GM10266 (cell line): Measurements from ENCODE around the gene CORIN.
A peak's percentile ranks its signal among the peaks of the same experiment; 100 is the strongest.

Experiments used
- DNase-seq: peaks from one replicate; pipeline ENCODE4 v3.0.0; 2012; ENCODE audit errors: extremely low spot score
- TF ChIP-seq, protein P1 (sequence below): IDR thresholded peaks from 2 replicates; pipeline ENCODE4 v1.5.1; 2012; ENCODE audit warnings: mild to moderate bottlenecking, low read depth; ENCODE audit not compliant: control insufficient read depth, insufficient read depth; ENCODE audit errors: missing control alignments

The CORIN gene

DNA sequence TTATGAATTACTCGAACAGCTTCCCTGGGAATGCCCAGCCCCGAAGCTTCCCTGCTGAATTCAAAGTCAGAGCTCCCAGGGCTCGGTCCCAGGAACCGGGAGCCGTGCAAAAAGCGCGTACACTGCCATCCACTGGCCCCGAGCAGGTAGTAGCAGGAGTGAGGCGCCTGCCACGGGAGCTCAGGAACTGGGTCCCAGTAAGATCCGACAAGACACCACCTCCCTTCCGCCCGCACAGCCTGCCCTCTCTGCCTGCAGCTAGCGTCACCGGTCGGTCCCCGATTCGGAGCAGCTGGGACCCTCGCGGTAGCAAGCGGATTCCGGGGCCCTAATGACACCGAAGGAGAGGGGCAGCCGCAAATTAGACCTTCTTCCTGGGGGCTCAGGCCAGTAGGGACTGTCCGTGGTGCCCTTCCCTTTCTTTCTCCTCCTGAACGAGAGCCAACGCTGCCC is 1.2 kb downstream of the CORIN start:
- DNase-seq = peak; percentile 68

GRCh38 chr4:47835494-47835893 is 2.4 kb downstream of the CORIN start:
- no peak for DNase-seq
- TF ChIP-seq, protein P1, sequence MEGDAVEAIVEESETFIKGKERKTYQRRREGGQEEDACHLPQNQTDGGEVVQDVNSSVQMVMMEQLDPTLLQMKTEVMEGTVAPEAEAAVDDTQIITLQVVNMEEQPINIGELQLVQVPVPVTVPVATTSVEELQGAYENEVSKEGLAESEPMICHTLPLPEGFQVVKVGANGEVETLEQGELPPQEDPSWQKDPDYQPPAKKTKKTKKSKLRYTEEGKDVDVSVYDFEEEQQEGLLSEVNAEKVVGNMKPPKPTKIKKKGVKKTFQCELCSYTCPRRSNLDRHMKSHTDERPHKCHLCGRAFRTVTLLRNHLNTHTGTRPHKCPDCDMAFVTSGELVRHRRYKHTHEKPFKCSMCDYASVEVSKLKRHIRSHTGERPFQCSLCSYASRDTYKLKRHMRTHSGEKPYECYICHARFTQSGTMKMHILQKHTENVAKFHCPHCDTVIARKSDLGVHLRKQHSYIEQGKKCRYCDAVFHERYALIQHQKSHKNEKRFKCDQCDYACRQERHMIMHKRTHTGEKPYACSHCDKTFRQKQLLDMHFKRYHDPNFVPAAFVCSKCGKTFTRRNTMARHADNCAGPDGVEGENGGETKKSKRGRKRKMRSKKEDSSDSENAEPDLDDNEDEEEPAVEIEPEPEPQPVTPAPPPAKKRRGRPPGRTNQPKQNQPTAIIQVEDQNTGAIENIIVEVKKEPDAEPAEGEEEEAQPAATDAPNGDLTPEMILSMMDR = no peak

More for the DNA sequence above, 1.2 kb downstream of the CORIN start:
- TF ChIP-seq, protein P1 = peak; percentile 86

DNA sequence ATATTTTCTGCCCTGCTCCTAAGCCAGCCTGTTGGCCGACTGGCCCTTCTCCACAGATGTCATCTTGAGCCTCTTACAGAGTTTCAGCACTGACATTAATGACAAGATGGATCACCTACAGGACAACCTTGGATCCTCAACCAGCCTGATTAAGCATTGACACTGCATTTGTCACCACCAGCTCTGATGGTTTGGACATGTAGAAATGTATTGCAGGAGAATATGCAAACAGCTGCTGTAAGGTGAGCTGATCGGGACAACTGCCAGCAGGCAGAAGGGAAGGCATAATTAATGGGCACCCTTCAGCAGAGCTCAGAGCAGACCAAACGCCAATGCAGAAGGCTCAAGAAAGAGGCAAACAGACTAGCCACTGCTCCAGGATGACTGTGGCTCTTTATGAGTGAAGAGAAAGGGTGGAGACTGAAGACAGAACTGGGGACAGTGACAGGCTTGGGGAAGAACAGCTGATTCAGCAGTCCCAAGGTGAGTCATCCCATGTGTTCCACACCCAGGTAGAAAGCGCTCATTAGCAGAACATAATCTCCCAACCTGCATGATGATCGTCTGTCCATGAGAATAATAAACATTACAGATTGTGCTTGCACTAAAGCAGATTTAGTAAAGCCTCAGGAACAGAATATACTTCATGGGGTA is 6.7 kb downstream of the CORIN start:
- TF ChIP-seq, protein P1 = no peak
- DNase-seq = no peak

- TF ChIP-seq, protein P1 = no peak
- DNase-seq = no peak
Measured at GRCh38 chr4:47830265-47831025, 7.4 kb downstream of the CORIN start.

DNA sequence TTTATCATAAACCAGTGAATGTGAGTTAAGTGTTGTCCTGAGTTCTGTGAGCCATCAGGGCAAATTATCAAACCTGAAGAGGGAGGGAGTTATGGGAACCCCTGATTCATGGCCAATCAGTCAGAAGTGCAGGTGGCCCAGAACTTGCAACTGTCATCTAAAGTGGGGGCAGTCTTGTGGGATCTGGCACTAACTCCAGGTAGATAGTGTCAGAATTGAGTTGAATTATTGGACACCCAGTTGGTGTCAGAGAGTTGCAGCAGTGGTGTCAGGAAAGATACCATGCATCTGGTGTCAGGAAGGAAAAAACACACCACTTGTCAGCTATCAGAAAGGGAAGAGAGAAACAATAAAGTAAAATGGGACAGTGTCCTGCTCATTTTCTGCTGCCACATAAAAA is 8.4 kb downstream of the CORIN start:
- DNase-seq = no peak
- TF ChIP-seq, protein P1 = no peak

DNA sequence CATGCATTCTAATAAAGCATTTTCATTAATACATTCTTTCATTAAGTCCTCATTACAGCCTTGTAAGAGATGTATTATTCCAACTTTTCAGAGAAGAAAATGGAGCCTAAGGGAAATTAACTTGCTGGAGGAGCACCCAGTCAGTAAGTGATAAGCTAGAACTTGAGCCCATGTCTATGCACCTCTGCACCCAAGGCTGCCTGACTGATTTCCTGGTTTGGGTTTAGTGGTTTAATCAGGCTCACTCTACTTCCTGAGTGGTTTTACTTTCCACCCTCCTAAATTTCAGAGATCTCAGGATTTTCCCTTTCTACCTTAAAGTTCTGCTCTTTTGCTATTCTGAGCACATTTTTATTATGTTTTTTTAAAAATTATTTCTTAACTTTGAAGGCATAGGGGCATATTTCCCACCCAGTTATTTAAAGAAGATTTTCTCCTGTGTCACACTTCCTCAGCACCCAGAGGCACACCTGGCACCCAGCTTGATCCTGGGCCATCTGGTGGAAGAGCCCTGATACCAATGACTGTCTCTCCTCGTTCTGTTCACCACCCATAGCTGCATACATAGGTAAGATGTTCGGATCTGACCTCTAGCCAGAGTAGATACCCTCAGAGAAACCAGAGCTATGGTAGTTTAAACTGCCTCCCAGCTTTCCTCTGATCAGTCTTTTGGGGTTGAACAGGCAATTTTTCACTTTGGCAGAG is 10.4 kb downstream of the CORIN start:
- no peak for DNase-seq
- TF ChIP-seq, protein P1 = no peak

DNA sequence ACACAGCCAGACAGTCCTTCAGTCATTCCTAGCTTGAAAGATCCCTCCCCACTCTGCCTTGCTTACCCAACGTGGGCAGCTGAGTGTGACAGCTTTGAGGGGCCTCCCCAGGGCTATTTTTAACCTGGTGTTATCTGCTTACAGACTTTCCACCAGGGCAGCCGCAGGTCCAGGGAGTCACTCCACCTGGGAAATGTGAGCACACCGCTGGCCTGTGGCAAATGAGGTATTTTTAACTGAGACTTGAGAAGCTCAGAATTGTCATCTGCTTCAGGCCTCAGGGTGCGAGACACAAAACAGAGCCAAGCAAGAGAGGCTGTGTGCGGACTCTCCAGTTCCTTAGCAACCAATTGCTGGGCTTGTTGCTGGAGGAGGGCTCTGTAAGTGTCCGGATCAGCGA is 13.0 kb downstream of the CORIN start:
- no peak for DNase-seq
- TF ChIP-seq, protein P1 = no peak
